ENCODE results near the gene CYP3A4. TPM values are rescaled to one million over a fixed set of nuclear protein-coding genes. Genes with fewer than 3 reads are reported as not detected.
"Not testable (repeated sequence)": the region's sequence is repeated elsewhere in the genome, so short reads cannot be mapped to it uniquely, and the experiment has no call there.

Gene CYP3A4
- total and polyA plus RNA-seq, 4 experiments from 2014 or later = not detected

DNA sequence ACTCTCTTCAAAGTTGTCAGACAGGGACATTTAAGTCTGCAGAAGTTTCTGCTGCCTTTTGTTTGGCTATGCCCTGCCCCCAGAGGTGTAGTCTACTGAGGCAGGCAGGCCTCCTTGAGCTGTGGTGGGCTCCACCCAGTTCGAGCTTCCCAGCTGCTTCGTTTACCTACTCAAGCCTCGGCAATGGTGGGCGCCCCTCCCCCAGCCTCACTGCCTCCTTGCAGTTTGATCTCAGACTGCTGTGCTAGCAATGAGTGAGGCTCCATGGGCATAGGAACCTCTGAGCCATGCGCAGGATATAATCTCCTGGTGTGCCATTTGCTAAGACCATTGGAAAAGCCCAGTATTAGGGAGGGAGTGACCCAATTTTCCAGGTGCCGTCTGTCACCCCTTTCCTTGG, 19.1 kb upstream of the CYP3A4 start:
- H3K27ac ChIP-seq (ENCODE audit: low read depth, low read length); H3K4me3 ChIP-seq (ENCODE audit: low read length in 2 of 2); intact Hi-C loops (cut with micrococcal nuclease); DNase-seq; H3K27ac Mint-ChIP-seq; H3K36me3 Mint-ChIP-seq; POLR2A ChIA-PET (ENCODE audit: partially characterized antibody); H3K36me3 ChIP-seq (ENCODE audit: insufficient read depth, low read length); H3K4me1 ChIP-seq (ENCODE audit: insufficient read depth, low read length); H3K4me3 Mint-ChIP-seq; H3K9me3 ChIP-seq (ENCODE audit: control insufficient read depth in 1 of 2, low read length in 2 of 2); H3K27me3 ChIP-seq (ENCODE audit: insufficient read depth, low read length); CTCF ChIA-PET (ENCODE audit: partially characterized antibody); H3K4me1 Mint-ChIP-seq: not testable (repeated sequence)
- Mint-ChIP-seq H3K27me3 (peaks cover 32 to 37% of the 10 kb centered on the region in 2 donors), H3K9me3 (peaks cover 0 to 27% (median 11%) of the 10 kb centered on the region in 8 donors)

DNA sequence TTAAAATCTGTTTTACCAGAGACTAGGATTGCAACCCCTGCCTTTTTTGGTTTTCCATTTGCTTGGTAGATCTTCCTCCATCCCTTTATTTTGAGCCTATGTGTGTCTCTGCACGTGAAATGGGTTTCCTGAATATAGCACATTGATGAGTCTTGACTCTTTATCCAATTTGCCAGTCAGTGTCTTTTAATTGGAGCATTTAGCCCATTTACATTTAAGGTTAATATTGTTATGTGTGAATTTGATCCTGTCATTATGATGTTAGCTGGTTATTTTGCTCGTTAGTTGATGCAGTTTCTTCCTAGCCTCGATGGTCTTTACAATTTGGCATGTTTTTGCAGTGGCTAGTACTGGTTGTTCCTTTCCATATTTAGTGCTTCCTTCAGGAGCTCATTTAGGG, 17.4 kb upstream of the CYP3A4 start:
- CTCF ChIA-PET (ENCODE audit: partially characterized antibody); POLR2A ChIA-PET (ENCODE audit: partially characterized antibody); H3K4me3 ChIP-seq (ENCODE audit: low read length in 2 of 2); H3K36me3 Mint-ChIP-seq; H3K36me3 ChIP-seq (ENCODE audit: insufficient read depth, low read length); DNase-seq; H3K27ac Mint-ChIP-seq; intact Hi-C loops (cut with micrococcal nuclease); H3K4me1 ChIP-seq (ENCODE audit: insufficient read depth, low read length); H3K4me3 Mint-ChIP-seq; H3K27me3 ChIP-seq (ENCODE audit: insufficient read depth, low read length); H3K27ac ChIP-seq (ENCODE audit: low read depth, low read length); H3K9me3 ChIP-seq (ENCODE audit: control insufficient read depth in 1 of 2, low read length in 2 of 2); H3K4me1 Mint-ChIP-seq: not testable (repeated sequence)
- Mint-ChIP-seq H3K9me3 (peaks cover 0 to 27% (median 11%) of the 10 kb centered on the region in 8 donors), H3K27me3 (peaks cover 27 to 31% of the 10 kb centered on the region in 2 donors)

DNA sequence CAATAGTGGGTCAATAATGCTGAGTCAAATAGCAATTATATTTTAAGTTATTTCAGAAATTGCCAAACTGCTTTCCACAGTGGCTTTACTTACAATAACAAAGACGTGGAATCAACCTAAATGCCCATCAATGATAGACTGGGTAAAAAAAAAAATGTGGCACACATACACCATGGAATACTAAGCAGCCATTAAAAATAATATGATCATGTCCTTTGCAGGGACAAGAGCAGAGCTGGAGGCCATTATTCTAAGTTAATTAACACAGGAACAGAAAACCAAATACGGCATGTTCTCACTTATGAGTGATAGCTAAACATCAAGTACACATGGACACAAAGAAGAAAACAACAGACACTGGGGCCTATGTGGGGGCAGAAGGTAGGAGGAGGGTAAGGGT, 15.0 kb upstream of the CYP3A4 start:
- CTCF ChIA-PET (ENCODE audit: partially characterized antibody) = no interaction called here

DNA sequence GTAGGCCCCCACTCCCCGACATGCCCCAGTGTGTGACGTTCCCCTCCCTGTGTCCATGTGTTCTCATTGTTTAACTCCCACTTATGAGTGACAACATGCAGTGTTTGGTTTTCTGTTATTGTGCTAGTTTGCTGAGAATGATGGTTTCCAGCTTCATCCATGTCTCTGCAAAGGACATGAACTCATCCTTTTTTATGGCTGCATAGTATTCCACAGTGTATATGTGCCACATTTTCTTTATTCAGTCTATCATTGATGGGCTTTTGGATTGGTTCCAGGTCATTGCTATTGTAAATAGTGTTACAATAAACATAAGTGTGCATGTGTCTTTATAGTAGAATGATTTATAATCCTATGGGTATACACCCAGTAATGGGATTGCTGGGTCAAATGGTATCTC, 11.9 kb upstream of the CYP3A4 start:
- CTCF ChIA-PET (ENCODE audit: partially characterized antibody); H3K36me3 Mint-ChIP-seq; H3K27ac Mint-ChIP-seq; H3K4me1 ChIP-seq (ENCODE audit: insufficient read depth, low read length); H3K27ac ChIP-seq (ENCODE audit: low read depth, low read length); intact Hi-C loops (cut with micrococcal nuclease); H3K4me3 ChIP-seq (ENCODE audit: low read length in 2 of 2); POLR2A ChIA-PET (ENCODE audit: partially characterized antibody); H3K27me3 ChIP-seq (ENCODE audit: insufficient read depth, low read length); H3K4me3 Mint-ChIP-seq; H3K9me3 ChIP-seq (ENCODE audit: control insufficient read depth in 1 of 2, low read length in 2 of 2); H3K9me3 Mint-ChIP-seq; H3K36me3 ChIP-seq (ENCODE audit: insufficient read depth, low read length); H3K4me1 Mint-ChIP-seq; DNase-seq: not testable (repeated sequence)
- peaks cover 8 to 11% of the 10 kb centered on the region in 2 donors for H3K27me3 Mint-ChIP-seq

More for the DNA sequence above, 15.0 kb upstream of the CYP3A4 start:
- H3K4me1 ChIP-seq (ENCODE audit: insufficient read depth, low read length) = no peaks in the 10 kb centered on the region
- Mint-ChIP-seq H3K27ac (peak overlapping the region in 1 of 7 donors; percentile 65), H3K9me3 (peaks cover 0 to 7% (median 5%) of the 10 kb centered on the region in 8 donors), H3K4me3 (no peak overlapping the region), H3K4me1 (no peaks in the 10 kb centered on the region), H3K27me3 (peaks cover 16 to 18% of the 10 kb centered on the region in 2 donors), H3K36me3 (no peaks in the 10 kb centered on the region)
- H3K27ac ChIP-seq (ENCODE audit: low read depth, low read length) = no peak overlapping the region
- POLR2A ChIA-PET (ENCODE audit: partially characterized antibody) = no interaction called here
- intact Hi-C loops (cut with micrococcal nuclease) = no loop called here
- H3K9me3 ChIP-seq (ENCODE audit: control insufficient read depth in 1 of 2, low read length in 2 of 2) = no peaks in the 10 kb centered on the region
- H3K27me3 ChIP-seq (ENCODE audit: insufficient read depth, low read length) = no peaks in the 10 kb centered on the region
- no peak for DNase-seq
- no peak overlapping the region for H3K4me3 ChIP-seq (ENCODE audit: low read length in 2 of 2)
- H3K36me3 ChIP-seq (ENCODE audit: insufficient read depth, low read length) = no peaks in the 10 kb centered on the region

DNA sequence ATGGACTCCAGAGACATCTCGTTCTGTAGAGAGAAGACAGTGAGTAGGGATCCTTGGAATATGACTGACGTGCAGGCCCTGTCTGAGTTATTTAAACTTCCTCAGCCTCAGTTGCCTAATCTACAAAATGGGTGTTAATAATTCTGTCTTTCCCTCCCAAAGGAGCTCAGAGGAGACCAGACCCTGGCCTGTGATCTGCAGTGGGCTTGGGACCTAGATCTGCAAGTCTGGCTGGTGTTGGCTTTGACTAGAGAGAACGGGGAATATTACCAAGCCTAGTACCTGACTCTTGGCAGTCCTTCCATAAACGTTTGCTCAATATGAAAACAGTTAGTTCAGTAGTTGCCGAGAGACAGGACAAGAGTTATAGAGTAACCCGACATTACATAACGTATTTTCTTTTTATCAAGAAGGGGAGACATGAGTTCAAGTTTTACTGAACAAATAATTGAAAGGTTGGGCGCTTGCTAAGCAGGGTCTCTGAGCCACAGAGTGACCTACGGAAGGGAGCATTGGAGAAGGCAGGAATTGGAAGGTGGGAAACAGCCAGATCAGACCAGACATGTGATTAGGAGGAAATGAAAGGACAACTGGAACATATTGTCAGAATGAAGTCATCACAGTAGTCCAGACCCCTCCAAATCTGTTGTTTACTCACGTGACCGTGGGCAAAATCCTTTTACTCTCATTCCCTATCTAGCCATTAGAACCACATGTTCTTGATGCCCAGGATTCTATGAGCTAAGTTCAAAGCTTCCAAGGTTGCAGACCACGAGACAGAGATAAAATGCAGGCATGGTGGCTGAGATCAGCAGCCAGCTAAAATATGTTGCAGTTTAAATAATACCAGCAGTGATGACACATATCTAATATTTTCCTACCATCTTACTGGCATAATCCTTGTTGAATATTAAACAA, 10.9 kb upstream of the CYP3A4 start:
- Histone ChIP-seq H3K36me3 (ENCODE audit: insufficient read depth, low read length) (no peaks in the 10 kb centered on the region), H3K4me3 (ENCODE audit: low read length in 2 of 2) (no peak overlapping the region), H3K4me1 (ENCODE audit: insufficient read depth, low read length) (no peaks in the 10 kb centered on the region), H3K27me3 (ENCODE audit: insufficient read depth, low read length) (no peaks in the 10 kb centered on the region), H3K9me3 (ENCODE audit: control insufficient read depth in 1 of 2, low read length in 2 of 2) (no peaks in the 10 kb centered on the region), H3K27ac (ENCODE audit: low read depth, low read length) (no peak overlapping the region)
- Mint-ChIP-seq H3K4me1 (no peaks in the 10 kb centered on the region), H3K27me3 (peaks cover 4 to 5% of the 10 kb centered on the region in 2 donors), H3K36me3 (no peaks in the 10 kb centered on the region), H3K4me3 (no peak overlapping the region), H3K27ac (no peak overlapping the region), H3K9me3 (peaks cover 0 to 2% (median 0%) of the 10 kb centered on the region in 8 donors)
- DNase-seq = no peak
- CTCF ChIA-PET (ENCODE audit: partially characterized antibody) = no interaction called here
- POLR2A ChIA-PET (ENCODE audit: partially characterized antibody) = no interaction called here
- intact Hi-C loops (cut with micrococcal nuclease) = no loop called here

DNA sequence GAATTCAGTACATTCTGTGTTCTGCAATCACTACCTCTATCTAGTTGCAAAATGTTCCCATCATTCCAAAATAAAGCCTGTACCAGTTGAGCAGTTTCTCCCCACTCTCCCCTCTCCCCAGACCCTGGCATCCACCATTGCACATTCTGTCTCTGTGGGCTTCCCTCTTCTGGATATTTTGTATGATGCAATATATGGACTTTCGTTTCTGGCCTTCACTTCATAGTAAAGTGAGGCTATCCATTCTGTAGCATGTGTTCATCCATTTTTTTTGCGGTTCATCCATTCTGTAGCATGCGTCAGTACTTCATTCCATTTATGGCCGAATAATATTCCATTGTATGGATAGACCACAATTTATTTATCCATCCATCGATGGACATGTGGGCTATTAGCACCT, 9.5 kb upstream of the CYP3A4 start:
- Mint-ChIP-seq H3K4me3 (no peak overlapping the region), H3K27me3 (peaks cover 4 to 5% of the 10 kb centered on the region in 2 donors), H3K4me1 (peaks cover 0 to 1% (median 0%) of the 10 kb centered on the region in 4 donors), H3K27ac (no peak overlapping the region), H3K9me3 (peaks cover 0 to 2% (median 0%) of the 10 kb centered on the region in 8 donors), H3K36me3 (no peaks in the 10 kb centered on the region)
- DNase-seq = no peak
- CTCF ChIA-PET (ENCODE audit: partially characterized antibody) = no interaction called here
- no peak overlapping the region for H3K27ac ChIP-seq (ENCODE audit: low read depth, low read length)
- H3K4me3 ChIP-seq (ENCODE audit: low read length in 2 of 2) = no peak overlapping the region
- intact Hi-C loops (cut with micrococcal nuclease) = no loop called here
- no peaks in the 10 kb centered on the region for H3K36me3 ChIP-seq (ENCODE audit: insufficient read depth, low read length)
- no peaks in the 10 kb centered on the region for H3K27me3 ChIP-seq (ENCODE audit: insufficient read depth, low read length)
- H3K9me3 ChIP-seq (ENCODE audit: control insufficient read depth in 1 of 2, low read length in 2 of 2) = no peaks in the 10 kb centered on the region
- H3K4me1 ChIP-seq (ENCODE audit: insufficient read depth, low read length) = no peaks in the 10 kb centered on the region
- POLR2A ChIA-PET (ENCODE audit: partially characterized antibody) = no interaction called here

DNA sequence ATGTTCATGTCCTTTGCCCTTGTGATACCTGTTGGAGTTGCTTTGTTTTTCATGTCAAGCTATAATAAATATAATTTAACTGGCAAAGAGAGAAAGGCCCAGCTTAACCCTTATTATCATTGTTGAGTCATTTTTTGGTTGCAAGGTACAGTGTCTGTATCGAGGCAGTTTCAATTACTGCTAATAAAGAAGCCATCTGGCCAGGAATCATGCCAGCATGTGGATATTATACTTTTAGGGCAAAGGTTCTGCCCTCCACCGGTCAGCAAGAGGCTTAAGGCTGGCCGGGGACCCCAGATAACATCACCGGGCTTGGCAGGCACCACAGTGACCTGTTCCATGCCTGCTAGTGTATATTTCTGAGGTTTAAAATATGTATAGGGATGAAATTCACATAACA, 9.0 kb upstream of the CYP3A4 start:
- intact Hi-C loops (cut with micrococcal nuclease) = no loop called here
- Histone ChIP-seq H3K4me3 (ENCODE audit: low read length in 2 of 2) (no peak overlapping the region), H3K27ac (ENCODE audit: low read depth, low read length) (no peak overlapping the region), H3K36me3 (ENCODE audit: insufficient read depth, low read length) (no peaks in the 10 kb centered on the region), H3K27me3 (ENCODE audit: insufficient read depth, low read length) (no peaks in the 10 kb centered on the region), H3K9me3 (ENCODE audit: control insufficient read depth in 1 of 2, low read length in 2 of 2) (no peaks in the 10 kb centered on the region), H3K4me1 (ENCODE audit: insufficient read depth, low read length) (no peaks in the 10 kb centered on the region)
- ChIA-PET CTCF (ENCODE audit: partially characterized antibody) (no interaction called here), POLR2A (ENCODE audit: partially characterized antibody) (no interaction called here)
- Mint-ChIP-seq H3K9me3 (peaks cover 0 to 2% (median 0%) of the 10 kb centered on the region in 8 donors), H3K36me3 (no peaks in the 10 kb centered on the region), H3K27me3 (peaks cover 4 to 5% of the 10 kb centered on the region in 2 donors), H3K4me3 (no peak overlapping the region), H3K27ac (no peak overlapping the region), H3K4me1 (peaks cover 0 to 1% (median 0%) of the 10 kb centered on the region in 4 donors)
- no peak for DNase-seq

Measured in CD4-positive, alpha-beta memory T cell (primary cell).